SH-SY5Y (cell line): ENCODE results near the gene PLA2G4D.

ENCODE experiments used
- GATA2 ChIP-seq: IDR thresholded peaks from 2 replicates; pipeline ENCODE4 v1.6.1; 2011; ENCODE audit warnings: mild to moderate bottlenecking, low read depth, low read length
- GATA3 ChIP-seq: IDR thresholded peaks from 2 replicates; pipeline ENCODE4 v1.6.1; 2011; ENCODE audit warnings: low read depth, mild to moderate bottlenecking, low read length, moderate library complexity

- no peak for TF ChIP-seq GATA3
- TF ChIP-seq GATA2: no peak
These were observed 25.0 kb upstream of the PLA2G4D start for GRCh38 chr15:42119446-42119760.
